GM12878 (cell line): Measurements from ENCODE around the gene NEK7. TPM values are rescaled to one million over a fixed set of nuclear protein-coding genes. Genes with fewer than 3 reads are reported as not detected.

Experiments used
- ATAC-seq: fragments of 200-7000 bp; cut with Tn5 transposase; 3 replicates; pipeline ENCODE4 v1.9.1; 2020; ENCODE audit warnings: mild to moderate bottlenecking, moderate library complexity
- BruUV-seq: library from RNA; stranded (reverse); fragments of 400-500 nt; replicated peaks from 2 replicates; lab custom pipeline; 2021; lab: Mats Ljungman, UMichigan
- CTCF ChIA-PET: fragments of 300-600 bp; sonication (Branson Sonifier 250); formaldehyde crosslinking; extraction: SDS; loops from one replicate; lab custom pipeline; 2021; ENCODE audit warnings: inconsistent platforms; lab: Yijun Ruan, JAX
- POLR2A ChIA-PET: fragments of 350-600 bp; formaldehyde crosslinking; extraction: SDS; loops from one replicate; lab custom pipeline; 2021; ENCODE audit warnings: inconsistent platforms; lab: Charles Lee
- RAD21 ChIA-PET: fragments of 300-600 bp; sonication (Branson Sonifier 250); formaldehyde crosslinking; loops from one replicate; lab custom pipeline; 2023; ENCODE audit warnings: antibody characterized with exemption; ENCODE audit not compliant: unreplicated experiment; lab: Charles Lee
- SMC1A ChIA-PET: fragments of 300-600 bp; sonication (Branson Sonifier 250); formaldehyde crosslinking; loops from one replicate; lab custom pipeline; 2023; ENCODE audit not compliant: unreplicated experiment, uncharacterized antibody; lab: Charles Lee
- DNase-seq: peaks from one replicate; pipeline ENCODE4 v3.0.0-alpha.2; 2011; ENCODE audit warnings: low read depth, low spot score
- FAIRE-seq: peaks from 3 replicates; lab custom pipeline; 2011; peaks lifted over from hg19 to GRCh38; lab: Jason Lieb, UNC
- H2AFZ ChIP-seq: 2 replicates; pipeline ENCODE4 v1.6.0; 2011; ENCODE audit warnings: low read depth, low read length, control low read depth; ENCODE audit not compliant: control insufficient read depth
- H3K27ac ChIP-seq: 2 replicates; pipeline ENCODE4 v1.5.1; 2011; ENCODE audit warnings: control low read depth; ENCODE audit not compliant: control insufficient read depth, insufficient read depth
- H3K27me3 ChIP-seq, 2 experiments: replicated peaks in 1 of 2; 2 replicates each; pipeline versions ENCODE4 v1.6.0 to v1.6.1; 2011; ENCODE audit warnings: low read length in 1 of 2; ENCODE audit not compliant: control insufficient read depth in 2 of 2, insufficient read depth in 2 of 2
- H3K36me3 ChIP-seq, 2 experiments: 2 replicates each; pipeline ENCODE4 v1.5.1; 2011; ENCODE audit warnings: low read length in 1 of 2; ENCODE audit not compliant: control insufficient read depth in 2 of 2, insufficient read depth in 2 of 2
- H3K4me1 ChIP-seq: 2 replicates; pipeline ENCODE4 v1.6.1; 2011; ENCODE audit warnings: mild to moderate bottlenecking, low read length, moderate library complexity, mixed read lengths; ENCODE audit not compliant: control insufficient read depth, insufficient read depth
- H3K4me2 ChIP-seq: 2 replicates; pipeline ENCODE4 v1.6.0; 2011; ENCODE audit warnings: control low read depth; ENCODE audit not compliant: control insufficient read depth, insufficient read depth
- H3K4me3 ChIP-seq: fragments of 200-600 bp; sonication (generic); 2 replicates; pipeline ENCODE4 v1.5.1; 2016
- H3K79me2 ChIP-seq: 2 replicates; pipeline ENCODE4 v1.6.0; 2011; ENCODE audit warnings: low read length; ENCODE audit not compliant: control insufficient read depth, insufficient read depth
- H3K9ac ChIP-seq: 2 replicates; pipeline ENCODE4 v1.8.0; 2011; ENCODE audit warnings: low read length, control low read depth, mixed read lengths; ENCODE audit not compliant: control insufficient read depth, insufficient read depth
- H3K9me3 ChIP-seq: replicated peaks from 3 replicates; pipeline ENCODE4 v1.5.1; 2011; ENCODE audit warnings: mild to moderate bottlenecking, low read length; ENCODE audit not compliant: control insufficient read depth, insufficient read depth
- H4K20me1 ChIP-seq: 2 replicates; pipeline ENCODE4 v1.6.0; 2011; ENCODE audit not compliant: control insufficient read depth, insufficient read depth
- CHD4 ChIP-seq: fragments of 200-600 bp; sonication (generic); IDR thresholded peaks from 2 replicates; pipeline ENCODE4 v1.6.1; 2016; ENCODE audit warnings: mild to moderate bottlenecking
- ESRRA ChIP-seq: IDR thresholded peaks from 2 replicates; pipeline ENCODE4 v1.6.1; 2012; ENCODE audit warnings: mild to moderate bottlenecking, low read length, improper control_type of control experiment
- FOXK2 ChIP-seq: fragments of 450-650 bp; IDR thresholded peaks from 2 replicates; pipeline ENCODE4 v1.6.1; 2017; ENCODE audit warnings: mild to moderate bottlenecking, moderate library complexity
- MLLT1 ChIP-seq: fragments of 450-650 bp; IDR thresholded peaks from 2 replicates; pipeline ENCODE4 v1.6.1; 2016; ENCODE audit warnings: mild to moderate bottlenecking
- MTA3 ChIP-seq: IDR thresholded peaks from 2 replicates; pipeline ENCODE4 v1.6.1; 2012; ENCODE audit warnings: low read length, inconsistent platforms, borderline replicate concordance
- WRNIP1 ChIP-seq: IDR thresholded peaks from 2 replicates; pipeline ENCODE4 v1.6.1; 2011; ENCODE audit warnings: low read depth, low read length, improper control_type of control experiment, borderline replicate concordance
- ZNF592 ChIP-seq: fragments of 450-650 bp; IDR thresholded peaks from 2 replicates; pipeline ENCODE4 v1.6.1; 2017; ENCODE audit warnings: mild to moderate bottlenecking, moderate library complexity
- ZZZ3 ChIP-seq: IDR thresholded peaks from 2 replicates; pipeline ENCODE4 v1.6.1; 2011; ENCODE audit warnings: low read depth; ENCODE audit not compliant: control insufficient read depth, insufficient read length
- WGBS: methylation state at CpG from one replicate; pipeline ENCODE4 v1.1.6; 2016; ENCODE audit warnings: low lambda C conversion rate; ENCODE audit not compliant: insufficient replicate concordance, insufficient coverage; ENCODE audit errors: missing lambda C conversion rate; 5-methylcytosine and 5-hydroxymethylcytosine counted together
- in situ Hi-C: fragments of 300-500 bp; cut with MboI; formaldehyde crosslinking; loops from 9 replicates; pipeline ENCODE4 v1.14.3; 2018; ENCODE audit warnings: mixed read lengths
- intact Hi-C: fragments of 100-400 bp; cut with micrococcal nuclease; formaldehyde crosslinking; loops from one replicate; pipeline ENCODE4 v1.14.2; 2022; ENCODE audit not compliant: unreplicated experiment
- polyA plus RNA-seq, 11 experiments: library from polyadenylated mRNA; depleted of rRNA in 4 of 11; unstranded in 6 of 11; stranded (reverse) in 5 of 11; fragments of >200 nt; fragmentation: Nextera tagmentation in 4 of 11; fragmentation: Illumina TruSeq in 1 of 11; extraction: Ambion mirVana in 4 of 11; extraction: Trizol in 1 of 11; gene quantifications; 1 replicate in 1 of 11; 2 replicates in 10 of 11; pipeline versions ENCODE4 v1.2.1 to v1.2.3, GENCODE V29; 2011 to 2016; ENCODE audit warnings: inconsistent platforms in 2 of 11, missing spikeins in 2 of 11, low read depth in 1 of 11
- total RNA-seq, 4 experiments: library from RNA; depleted of rRNA in 3 of 4; stranded (reverse); fragments of >200 nt in 3 of 4; fragmentation: Illumina TruSeq in 1 of 4; extraction: Trizol in 1 of 4; gene quantifications; 2 replicates each; pipeline versions ENCODE4 v1.2.1 to v1.2.3, GENCODE V29; 2013 to 2021
- TF ChIP-seq, protein P1 (sequence below): IDR thresholded peaks from 2 replicates; pipeline ENCODE4 v1.6.1; 2012; ENCODE audit warnings: low read depth, low read length, improper control_type of control experiment
- TF ChIP-seq, protein P2 (sequence below): IDR thresholded peaks from 2 replicates; pipeline ENCODE4 v1.6.1; 2011; ENCODE audit warnings: borderline replicate concordance, low read depth, mild to moderate bottlenecking, moderate library complexity, low read length; ENCODE audit not compliant: insufficient read depth, poor library complexity, severe bottlenecking

The NEK7 gene
- total and polyA plus RNA-seq, 10 of the 15 experiments (the other 5 are each of a cell fraction or from before 2014, with no cell fraction given): 9.4 to 77.7 (median 24.0) TPM

DNA sequence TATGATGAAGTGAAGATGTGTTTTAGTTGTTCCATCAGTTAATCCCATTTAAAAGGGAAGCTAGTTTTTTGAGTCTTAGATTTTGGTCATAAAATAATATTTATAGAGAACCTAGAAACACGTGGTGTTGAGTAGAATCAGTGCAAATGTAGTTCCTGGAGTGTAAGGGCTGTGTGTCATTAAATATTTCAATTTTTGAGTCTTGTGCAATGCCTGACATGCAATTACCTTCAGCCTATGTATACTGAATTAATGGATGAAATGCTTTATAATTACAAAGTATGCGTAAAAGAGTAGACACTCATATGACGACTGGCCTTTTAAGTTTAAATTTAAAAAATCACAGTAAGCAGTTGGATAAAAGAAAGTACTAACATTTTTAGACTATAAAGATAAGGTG, 75.0 kb downstream of the NEK7 start (continued):
- TF ChIP-seq ESRRA: no peak
- no peak for TF ChIP-seq WRNIP1
- TF ChIP-seq MLLT1: no peak
- TF ChIP-seq FOXK2: no peak
- no peak for TF ChIP-seq ZNF592

- H3K79me2 ChIP-seq: no peaks in the 10 kb centered on the region; the same call in 1 of the 2 replicates
- H3K36me3 ChIP-seq: no peaks in the 10 kb centered on the region
- no peaks in the 10 kb centered on the region for H3K27me3 ChIP-seq
- RAD21 ChIA-PET: interaction anchor here (1.1 kb wide), 1 partner anchor 12 kb away, joined by 3 read pairs; no protein-coding TSS in a partner anchor
- intact Hi-C loops: no loop called here
- no peaks in the 10 kb centered on the region; the same call in 1 of the 2 replicates for H3K4me1 ChIP-seq
- in situ Hi-C loops: no loop called here
- H3K4me2 ChIP-seq: no peak overlapping the region
- WGBS: 100% methylated on average over 1 of the region's 1 CpG
- no peaks in the 10 kb centered on the region for H4K20me1 ChIP-seq
- ATAC-seq (no peak), FAIRE-seq (no peak), DNase-seq (no peak)
- BruUV-seq: no TSS peak
- POLR2A ChIA-PET: no interaction called here
- H3K4me3 ChIP-seq: no peak overlapping the region
- SMC1A ChIA-PET: interaction anchor here (0.7 to 2.2 kb wide), 5 partner anchors 10 to 38 kb away, joined by 3 to 7 read pairs (median 3); no protein-coding TSS in a partner anchor
- no peak overlapping the region for H3K9ac ChIP-seq
- H3K27ac ChIP-seq: no peak overlapping the region
- H2AFZ ChIP-seq: no peak overlapping the region
- CTCF ChIA-PET: interaction anchor here (2.1 kb wide), 1 partner anchor 11 kb away, joined by 9 read pairs; no protein-coding TSS in a partner anchor
- peaks cover 7% of the 10 kb centered on the region; the same call in 2 of the 3 replicates for H3K9me3 ChIP-seq
- TF ChIP-seq MTA3 (no peak), ZZZ3 (no peak), CHD4 (no peak), FOXK2 (no peak)
- TF ChIP-seq, protein P1, sequence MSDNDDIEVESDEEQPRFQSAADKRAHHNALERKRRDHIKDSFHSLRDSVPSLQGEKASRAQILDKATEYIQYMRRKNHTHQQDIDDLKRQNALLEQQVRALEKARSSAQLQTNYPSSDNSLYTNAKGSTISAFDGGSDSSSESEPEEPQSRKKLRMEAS: no peak
- TF ChIP-seq, protein P2, sequence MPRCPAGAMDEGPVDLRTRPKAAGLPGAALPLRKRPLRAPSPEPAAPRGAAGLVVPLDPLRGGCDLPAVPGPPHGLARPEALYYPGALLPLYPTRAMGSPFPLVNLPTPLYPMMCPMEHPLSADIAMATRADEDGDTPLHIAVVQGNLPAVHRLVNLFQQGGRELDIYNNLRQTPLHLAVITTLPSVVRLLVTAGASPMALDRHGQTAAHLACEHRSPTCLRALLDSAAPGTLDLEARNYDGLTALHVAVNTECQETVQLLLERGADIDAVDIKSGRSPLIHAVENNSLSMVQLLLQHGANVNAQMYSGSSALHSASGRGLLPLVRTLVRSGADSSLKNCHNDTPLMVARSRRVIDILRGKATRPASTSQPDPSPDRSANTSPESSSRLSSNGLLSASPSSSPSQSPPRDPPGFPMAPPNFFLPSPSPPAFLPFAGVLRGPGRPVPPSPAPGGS: no peak
Observed at GRCh38 chr1:198232378-198232777, 75.6 kb downstream of the NEK7 start.
